Liver (tissue), 9 donors: ENCODE data around the gene CGB3. TPM values are rescaled to one million over a fixed set of nuclear protein-coding genes. Genes with fewer than 3 reads are reported as not detected.

Experiments
- DNase-seq: peaks from one replicate; pipeline ENCODE4 v3.0.0-alpha.2; 2017; ENCODE audit warnings: low spot score
- H3K27ac ChIP-seq, 2 donors: one replicate each; pipeline ENCODE4 v1.7.0; 2013; ENCODE audit warnings: inconsistent platforms in 2 of 2, low read length in 2 of 2, control low read depth in 1 of 2, low read depth in 1 of 2, mild to moderate bottlenecking in 1 of 2
- H3K27me3 ChIP-seq, 4 donors: one replicate each; pipeline versions ENCODE4 v1.6.1 to v1.7.0; 2013; ENCODE audit warnings: low read length in 3 of 4, inconsistent platforms in 1 of 4, mild to moderate bottlenecking in 1 of 4, moderate library complexity in 1 of 4; ENCODE audit not compliant: control insufficient read depth in 4 of 4, insufficient read depth in 4 of 4
- H3K36me3 ChIP-seq, 4 donors: one replicate each; pipeline versions ENCODE4 v1.6.1 to v1.7.0; 2013; ENCODE audit warnings: low read length in 3 of 4, mild to moderate bottlenecking in 3 of 4, low read depth in 1 of 4, moderate library complexity in 1 of 4; ENCODE audit not compliant: control insufficient read depth in 4 of 4, insufficient read depth in 3 of 4
- H3K4me1 ChIP-seq, 4 donors: one replicate each; pipeline versions ENCODE4 v1.6.1 to v1.7.0; 2013; ENCODE audit warnings: low read length in 3 of 4, mild to moderate bottlenecking in 3 of 4, moderate library complexity in 1 of 4; ENCODE audit not compliant: control insufficient read depth in 4 of 4, insufficient read depth in 4 of 4
- H3K4me3 ChIP-seq, 3 donors: one replicate each; pipeline versions ENCODE4 v1.6.1 to v1.7.0; 2013; ENCODE audit warnings: low read length in 3 of 3, control low read depth in 1 of 3, low read depth in 1 of 3, mild to moderate bottlenecking in 1 of 3
- H3K9ac ChIP-seq, 2 donors: one replicate each; pipeline ENCODE4 v1.7.0; 2013; ENCODE audit warnings: low read length in 2 of 2, mild to moderate bottlenecking in 2 of 2, moderate library complexity in 2 of 2, control low read depth in 1 of 2, low read depth in 1 of 2
- H3K9me3 ChIP-seq, 4 donors: one replicate each; pipeline versions ENCODE4 v1.6.1 to v1.7.0; 2013; ENCODE audit warnings: low read length in 3 of 4; ENCODE audit not compliant: control insufficient read depth in 4 of 4
- EGR1 ChIP-seq, 2 donors: IDR thresholded peaks; 2 replicates each; pipeline ENCODE4 v1.6.1; 2016 to 2018; ENCODE audit warnings: antibody characterized with exemption in 2 of 2, low read depth in 2 of 2
- FOXA1 ChIP-seq: IDR thresholded peaks from 2 replicates; pipeline ENCODE4 v1.6.1; 2016; ENCODE audit warnings: antibody characterized with exemption
- FOXA2 ChIP-seq: IDR thresholded peaks from 2 replicates; pipeline ENCODE4 v1.6.1; 2016; ENCODE audit warnings: antibody characterized with exemption
- HNF4A ChIP-seq, 2 donors: conservative IDR thresholded peaks; 2 replicates each; pipeline ENCODE4 v1.6.1; 2016; ENCODE audit warnings: antibody characterized with exemption in 2 of 2, mild to moderate bottlenecking in 2 of 2
- HNF4G ChIP-seq: IDR thresholded peaks from 2 replicates; pipeline ENCODE4 v1.6.1; 2016; ENCODE audit warnings: antibody characterized with exemption
- JUND ChIP-seq, 2 donors: IDR thresholded peaks; 2 replicates each; pipeline ENCODE4 v1.6.1; 2016; ENCODE audit warnings: antibody characterized with exemption in 2 of 2
- NR2F2 ChIP-seq: IDR thresholded peaks from 2 replicates; pipeline ENCODE4 v1.6.1; 2016; ENCODE audit warnings: antibody characterized with exemption
- RAD21 ChIP-seq, 2 donors: IDR thresholded peaks; 2 replicates each; pipeline ENCODE4 v1.6.1; 2016; ENCODE audit warnings: antibody characterized with exemption in 2 of 2, mild to moderate bottlenecking in 2 of 2
- RXRA ChIP-seq, 2 donors: IDR thresholded peaks; 2 replicates each; pipeline ENCODE4 v1.6.1; 2017 to 2018; ENCODE audit warnings: antibody characterized with exemption in 2 of 2, mild to moderate bottlenecking in 1 of 2
- TAF1 ChIP-seq: conservative IDR thresholded peaks from 2 replicates; pipeline ENCODE4 v1.6.1; 2016; ENCODE audit warnings: antibody characterized with exemption, mild to moderate bottlenecking
- YY1 ChIP-seq: IDR thresholded peaks from 2 replicates; pipeline ENCODE4 v1.6.1; 2016; ENCODE audit warnings: antibody characterized with exemption, mild to moderate bottlenecking
- WGBS: extraction: QIAGEN DNeasy Blood & Tissue Kit; methylation state at CpG from one replicate; pipeline ENCODE4 v1.1.7; 2013; 5-methylcytosine and 5-hydroxymethylcytosine counted together
- polyA plus RNA-seq, 2 donors: library from polyadenylated mRNA; stranded (reverse) in 1 of 2; unstranded in 1 of 2; fragments of 200-250 nt in 1 of 2; fragments of >200 nt in 1 of 2; fragmentation: Nextera tagmentation in 1 of 2; extraction: Ambion mirVana in 1 of 2; gene quantifications; one replicate each; pipeline versions ENCODE4 v1.2.1 to v1.2.3, GENCODE V29; 2013 to 2015
- total RNA-seq, 2 donors: library from RNA; depleted of rRNA; stranded (reverse); fragments of >200 nt; gene quantifications; one replicate each; pipeline ENCODE4 v1.2.3, GENCODE V29; 2014
- TF ChIP-seq, protein P1 (sequence below): IDR thresholded peaks from 2 replicates; pipeline ENCODE4 v1.6.1; 2016; ENCODE audit warnings: antibody characterized with exemption, mild to moderate bottlenecking
- TF ChIP-seq, protein P2 (sequence below): IDR thresholded peaks from 2 replicates; pipeline ENCODE4 v1.6.1; 2016; ENCODE audit warnings: antibody characterized with exemption
- TF ChIP-seq, protein P3 (sequence below): fragments of 150-350 bp; IDR thresholded peaks from 2 replicates; pipeline ENCODE4 v1.5.1; 2017; ENCODE audit warnings: improper control_type of control experiment, low read depth, low read length; ENCODE audit not compliant: missing input control
- donor health status: healthy.
- donor health status: healthy.
- donor health status: healthy.
- donor health status: healthy.
- donor health status: healthy.

The CGB3 gene
- total and polyA plus RNA-seq, 4 donors = not detected

DNA sequence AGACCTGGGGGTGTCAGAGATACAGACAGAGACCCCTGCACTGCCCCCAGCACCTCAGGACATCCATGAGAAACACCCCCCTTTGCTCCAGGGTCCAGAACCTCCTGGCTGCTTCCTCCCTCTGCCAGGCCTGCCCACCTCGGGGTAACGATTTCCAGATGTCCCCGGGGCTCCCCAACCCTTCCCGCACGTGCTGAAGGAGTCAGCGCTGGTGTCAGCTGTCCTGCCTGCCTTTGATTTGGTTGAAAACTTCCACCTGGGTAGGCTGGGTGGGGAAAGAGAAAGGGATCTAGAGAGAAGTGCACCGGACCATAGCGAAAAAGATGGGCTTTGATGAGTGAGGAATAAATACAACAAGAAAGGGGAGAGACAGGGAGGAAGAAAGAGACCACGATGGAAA is 34.9 kb upstream of the CGB3 start:
- H3K27ac ChIP-seq = no peak overlapping the region
- no peak for TF ChIP-seq TAF1
- TF ChIP-seq JUND (IDR thresholded peaks at IDR 0.05) = no peak
- TF ChIP-seq, protein P1, sequence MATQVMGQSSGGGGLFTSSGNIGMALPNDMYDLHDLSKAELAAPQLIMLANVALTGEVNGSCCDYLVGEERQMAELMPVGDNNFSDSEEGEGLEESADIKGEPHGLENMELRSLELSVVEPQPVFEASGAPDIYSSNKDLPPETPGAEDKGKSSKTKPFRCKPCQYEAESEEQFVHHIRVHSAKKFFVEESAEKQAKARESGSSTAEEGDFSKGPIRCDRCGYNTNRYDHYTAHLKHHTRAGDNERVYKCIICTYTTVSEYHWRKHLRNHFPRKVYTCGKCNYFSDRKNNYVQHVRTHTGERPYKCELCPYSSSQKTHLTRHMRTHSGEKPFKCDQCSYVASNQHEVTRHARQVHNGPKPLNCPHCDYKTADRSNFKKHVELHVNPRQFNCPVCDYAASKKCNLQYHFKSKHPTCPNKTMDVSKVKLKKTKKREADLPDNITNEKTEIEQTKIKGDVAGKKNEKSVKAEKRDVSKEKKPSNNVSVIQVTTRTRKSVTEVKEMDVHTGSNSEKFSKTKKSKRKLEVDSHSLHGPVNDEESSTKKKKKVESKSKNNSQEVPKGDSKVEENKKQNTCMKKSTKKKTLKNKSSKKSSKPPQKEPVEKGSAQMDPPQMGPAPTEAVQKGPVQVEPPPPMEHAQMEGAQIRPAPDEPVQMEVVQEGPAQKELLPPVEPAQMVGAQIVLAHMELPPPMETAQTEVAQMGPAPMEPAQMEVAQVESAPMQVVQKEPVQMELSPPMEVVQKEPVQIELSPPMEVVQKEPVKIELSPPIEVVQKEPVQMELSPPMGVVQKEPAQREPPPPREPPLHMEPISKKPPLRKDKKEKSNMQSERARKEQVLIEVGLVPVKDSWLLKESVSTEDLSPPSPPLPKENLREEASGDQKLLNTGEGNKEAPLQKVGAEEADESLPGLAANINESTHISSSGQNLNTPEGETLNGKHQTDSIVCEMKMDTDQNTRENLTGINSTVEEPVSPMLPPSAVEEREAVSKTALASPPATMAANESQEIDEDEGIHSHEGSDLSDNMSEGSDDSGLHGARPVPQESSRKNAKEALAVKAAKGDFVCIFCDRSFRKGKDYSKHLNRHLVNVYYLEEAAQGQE = no peak
- no peak for TF ChIP-seq FOXA1
- TF ChIP-seq HNF4A (conservative IDR thresholded peaks at IDR 0.05) = no peak
- TF ChIP-seq, protein P2, sequence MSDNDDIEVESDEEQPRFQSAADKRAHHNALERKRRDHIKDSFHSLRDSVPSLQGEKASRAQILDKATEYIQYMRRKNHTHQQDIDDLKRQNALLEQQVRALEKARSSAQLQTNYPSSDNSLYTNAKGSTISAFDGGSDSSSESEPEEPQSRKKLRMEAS = no peak
- no peak for TF ChIP-seq YY1
- TF ChIP-seq EGR1 (IDR thresholded peaks at IDR 0.05; ENCODE audit: low read depth in 2 of 2) = no peak
- no peak for TF ChIP-seq RAD21 (IDR thresholded peaks at IDR 0.05)
- TF ChIP-seq HNF4G = no peak
- TF ChIP-seq, protein P3, sequence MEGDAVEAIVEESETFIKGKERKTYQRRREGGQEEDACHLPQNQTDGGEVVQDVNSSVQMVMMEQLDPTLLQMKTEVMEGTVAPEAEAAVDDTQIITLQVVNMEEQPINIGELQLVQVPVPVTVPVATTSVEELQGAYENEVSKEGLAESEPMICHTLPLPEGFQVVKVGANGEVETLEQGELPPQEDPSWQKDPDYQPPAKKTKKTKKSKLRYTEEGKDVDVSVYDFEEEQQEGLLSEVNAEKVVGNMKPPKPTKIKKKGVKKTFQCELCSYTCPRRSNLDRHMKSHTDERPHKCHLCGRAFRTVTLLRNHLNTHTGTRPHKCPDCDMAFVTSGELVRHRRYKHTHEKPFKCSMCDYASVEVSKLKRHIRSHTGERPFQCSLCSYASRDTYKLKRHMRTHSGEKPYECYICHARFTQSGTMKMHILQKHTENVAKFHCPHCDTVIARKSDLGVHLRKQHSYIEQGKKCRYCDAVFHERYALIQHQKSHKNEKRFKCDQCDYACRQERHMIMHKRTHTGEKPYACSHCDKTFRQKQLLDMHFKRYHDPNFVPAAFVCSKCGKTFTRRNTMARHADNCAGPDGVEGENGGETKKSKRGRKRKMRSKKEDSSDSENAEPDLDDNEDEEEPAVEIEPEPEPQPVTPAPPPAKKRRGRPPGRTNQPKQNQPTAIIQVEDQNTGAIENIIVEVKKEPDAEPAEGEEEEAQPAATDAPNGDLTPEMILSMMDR = no peak
- TF ChIP-seq FOXA2 = no peak
- no peak for TF ChIP-seq RXRA (IDR thresholded peaks at IDR 0.05)
- no peak for TF ChIP-seq NR2F2
- no peak for DNase-seq

DNA sequence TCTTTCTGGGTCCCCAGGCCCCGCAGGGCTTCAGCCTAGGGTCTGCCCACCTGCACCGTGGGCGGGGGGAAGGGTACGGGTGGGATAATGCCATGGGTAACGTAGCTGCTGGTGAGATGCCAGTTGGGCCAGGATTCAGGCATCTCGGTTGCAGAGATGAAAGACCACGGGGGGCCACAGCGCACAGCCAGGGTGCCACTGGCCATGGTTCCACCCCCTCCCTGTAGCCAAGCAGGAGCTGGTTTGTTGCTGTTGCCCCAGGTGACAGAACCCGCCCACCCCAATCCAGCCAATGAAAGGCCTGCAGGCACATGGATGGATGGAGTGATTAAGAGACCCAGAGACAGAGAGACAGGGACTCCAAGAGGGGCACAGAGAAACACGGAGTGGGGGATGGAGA is 34.4 kb upstream of the CGB3 start:
- no peaks in the 10 kb centered on the region for H3K27me3 ChIP-seq

More for the DNA sequence above, 34.9 kb upstream of the CGB3 start:
- 72% methylated on average over 9 of the region's 9 CpGs for WGBS
- H3K27me3 ChIP-seq = no peaks in the 10 kb centered on the region
- no peak overlapping the region for H3K4me3 ChIP-seq
- peaks cover 0 to 22% (median 12%) of the 10 kb centered on the region in 4 donors for H3K4me1 ChIP-seq
- H3K36me3 ChIP-seq = no peaks in the 10 kb centered on the region
- H3K9me3 ChIP-seq = no peaks in the 10 kb centered on the region
- H3K9ac ChIP-seq = no peak overlapping the region

More for the DNA sequence above, 34.4 kb upstream of the CGB3 start:
- H3K9ac ChIP-seq = no peak overlapping the region
- no peak for DNase-seq
- no peak for TF ChIP-seq HNF4G
- WGBS = 47% methylated on average over 10 of the region's 10 CpGs
- no peak overlapping the region for H3K27ac ChIP-seq
- H3K9me3 ChIP-seq = no peaks in the 10 kb centered on the region
- H3K4me3 ChIP-seq = no peak overlapping the region
- H3K4me1 ChIP-seq = peaks cover 0 to 22% (median 12%) of the 10 kb centered on the region in 4 donors
- no peaks in the 10 kb centered on the region for H3K36me3 ChIP-seq
